ENCODE measurements around the gene IFIH1. TPM values are rescaled to one million over a fixed set of nuclear protein-coding genes. Genes with fewer than 3 reads are reported as not detected.

Gene IFIH1
- total and polyA plus RNA-seq, 2 experiments from 2014 or later = 1.2 to 2.5 TPM

- H3K4me2 ChIP-seq = no peak overlapping the region
- no peaks in the 10 kb centered on the region for H3F3A ChIP-seq (replicated peaks; ENCODE audit: low read depth)
- no peak for TF ChIP-seq STAT1 (IDR thresholded peaks at IDR 0.05; ENCODE audit: unreplicated experiment)
- no peak for TF ChIP-seq CREB1 (CRISPR knock-in tag; IDR thresholded peaks at IDR 0.05; ENCODE audit: low read depth)
- no peak for TF ChIP-seq NANOG (IDR thresholded peaks at IDR 0.05; ENCODE audit: borderline replicate concordance)
- no peak for TF ChIP-seq POLR2AphosphoS5 (IDR thresholded peaks at IDR 0.05; ENCODE audit: low read depth)
- Mint-ChIP-seq H3K36me3 (ENCODE audit: low read depth) (peaks cover 7% of the 10 kb centered on the region; the same call in 2 of the 3 replicates), H3K4me1 (no peaks in the 10 kb centered on the region), H3K27ac (no peak overlapping the region), H3K27me3 (ENCODE audit: insufficient read depth, low read depth, poor library complexity) (no peaks in the 10 kb centered on the region), H3K4me3 (no peak overlapping the region), H3K9me3 (peaks cover 15% of the 10 kb centered on the region)
- no peaks in the 10 kb centered on the region for H3K27me3 ChIP-seq (ENCODE audit: insufficient read depth)
- no peaks in the 10 kb centered on the region for H3K79me2 ChIP-seq (replicated peaks; ENCODE audit: insufficient read depth)
- H2AFZ ChIP-seq = peak overlapping the region; percentile 35; the same call in 1 of the 2 replicates
- no peaks in the 10 kb centered on the region for H3K4me1 ChIP-seq (ENCODE audit: insufficient read depth)
- no peak for DNase-seq (ENCODE audit: low spot score)
- H4K20me1 ChIP-seq (replicated peaks; ENCODE audit: insufficient read depth) = no peaks in the 10 kb centered on the region
- ATAC-seq = no peak
- H3K27ac ChIP-seq (ENCODE audit: low read depth) = no peak overlapping the region
- no peaks in the 10 kb centered on the region for H3K9me2 ChIP-seq (ENCODE audit: insufficient read depth)
- no peak overlapping the region for H3K4me3 ChIP-seq
- H3K36me3 ChIP-seq (ENCODE audit: insufficient read depth) = no peaks in the 10 kb centered on the region
Observed at GRCh38 chr2:162330881-162331280, 12.4 kb upstream of the IFIH1 start.

- Mint-ChIP-seq H3K4me1 (peaks cover 3% of the 10 kb centered on the region), H3K27ac (no peak overlapping the region), H3K9me3 (peaks cover 15% of the 10 kb centered on the region), H3K27me3 (ENCODE audit: insufficient read depth, low read depth, poor library complexity) (peaks cover 3% of the 10 kb centered on the region), H3K36me3 (ENCODE audit: low read depth) (peaks cover 10% of the 10 kb centered on the region; the same call in 2 of the 3 replicates), H3K4me3 (no peak overlapping the region)
- Histone ChIP-seq H4K20me1 (replicated peaks; ENCODE audit: insufficient read depth) (no peaks in the 10 kb centered on the region), H3K9me2 (ENCODE audit: insufficient read depth) (no peaks in the 10 kb centered on the region), H3K4me1 (ENCODE audit: insufficient read depth) (no peaks in the 10 kb centered on the region), H3K36me3 (ENCODE audit: insufficient read depth) (no peaks in the 10 kb centered on the region), H3K4me3 (no peak overlapping the region), H3K27ac (ENCODE audit: low read depth) (no peak overlapping the region), H2AFZ (no peak overlapping the region), H3K4me2 (no peak overlapping the region), H3K27me3 (ENCODE audit: insufficient read depth) (no peaks in the 10 kb centered on the region), H3F3A (replicated peaks; ENCODE audit: low read depth) (no peaks in the 10 kb centered on the region), H3K79me2 (replicated peaks; ENCODE audit: insufficient read depth) (no peaks in the 10 kb centered on the region)
- no peak for DNase-seq (ENCODE audit: low spot score)
- no peak for ATAC-seq
- no peak for TF ChIP-seq CTCF (conservative IDR thresholded peaks at IDR 0.05; ENCODE audit: low read depth in 2 of 2)
- no peak for TF ChIP-seq REST (IDR thresholded peaks at IDR 0.05; ENCODE audit: unreplicated experiment)
- TF ChIP-seq EZH2 (IDR thresholded peaks at IDR 0.05; ENCODE audit: low read depth, unreplicated experiment) = no peak
- no peak for TF ChIP-seq NANOG (IDR thresholded peaks at IDR 0.05; ENCODE audit: borderline replicate concordance)
- TF ChIP-seq ETS1 (IDR thresholded peaks at IDR 0.05) = no peak
- TF ChIP-seq EZH2phosphoT487 (IDR thresholded peaks at IDR 0.05; ENCODE audit: unreplicated experiment) = no peak
- no peak for TF ChIP-seq ZNF114 (CRISPR knock-in tag; IDR thresholded peaks at IDR 0.05)
Observed at GRCh38 chr2:162328424-162329157, 10.1 kb upstream of the IFIH1 start.

Measured in GM23338 (cell line).